Fibroblast of villous mesenchyme (primary cell): ENCODE measurements around the gene S100P. TPM values are rescaled to one million over a fixed set of nuclear protein-coding genes. Genes with fewer than 3 reads are reported as not detected.
A peak's percentile ranks its signal among the peaks of the same experiment; 100 is the strongest.

Source experiments
- DNase-seq: peaks from one replicate; pipeline ENCODE4 v3.0.0-alpha.2; 2010; ENCODE audit warnings: low read depth
- H3K4me3 ChIP-seq: 2 replicates; pipeline ENCODE4 v1.5.1; 2011; ENCODE audit warnings: low read depth, mild to moderate bottlenecking, low read length
- CTCF ChIP-seq: IDR thresholded peaks from 2 replicates; pipeline ENCODE4 v1.5.1; 2012; ENCODE audit warnings: low read depth, mild to moderate bottlenecking, low read length; ENCODE audit not compliant: insufficient read depth
- total RNA-seq: library from RNA; depleted of rRNA; stranded (reverse); fragments of >200 nt; gene quantifications from 2 replicates; pipeline ENCODE4 v1.2.3, GENCODE V29; 2012

S100P gene
- total RNA-seq, 1 donor: not detected

DNA sequence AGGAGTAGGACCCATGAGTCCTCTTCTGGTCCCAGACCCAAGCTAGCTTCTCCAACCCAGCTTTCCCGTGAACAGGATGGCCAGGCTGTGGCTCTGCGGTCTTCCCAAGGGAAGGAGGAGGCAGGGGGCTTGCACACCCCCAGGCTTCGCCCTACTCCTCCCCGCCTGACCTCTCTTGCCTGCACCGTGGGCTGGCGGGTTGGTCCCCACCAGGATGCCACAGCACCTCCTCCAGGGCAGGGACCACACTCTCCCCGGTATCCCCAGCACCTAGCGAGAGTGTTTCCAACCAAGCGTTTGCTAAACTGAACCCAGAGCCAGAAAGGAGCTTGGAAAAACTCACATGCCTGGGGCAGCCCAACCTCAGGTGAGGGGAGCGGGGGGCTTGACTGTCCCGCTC is 9.0 kb upstream of the S100P start:
- TF ChIP-seq CTCF: no peak
- no peak overlapping the region for H3K4me3 ChIP-seq
- DNase-seq: no peak

GRCh38 chr4:6686104-6686787 is 7.4 kb upstream of the S100P start:
- H3K4me3 ChIP-seq: no peak overlapping the region
- DNase-seq: no peak
- TF ChIP-seq CTCF: no peak

DNA sequence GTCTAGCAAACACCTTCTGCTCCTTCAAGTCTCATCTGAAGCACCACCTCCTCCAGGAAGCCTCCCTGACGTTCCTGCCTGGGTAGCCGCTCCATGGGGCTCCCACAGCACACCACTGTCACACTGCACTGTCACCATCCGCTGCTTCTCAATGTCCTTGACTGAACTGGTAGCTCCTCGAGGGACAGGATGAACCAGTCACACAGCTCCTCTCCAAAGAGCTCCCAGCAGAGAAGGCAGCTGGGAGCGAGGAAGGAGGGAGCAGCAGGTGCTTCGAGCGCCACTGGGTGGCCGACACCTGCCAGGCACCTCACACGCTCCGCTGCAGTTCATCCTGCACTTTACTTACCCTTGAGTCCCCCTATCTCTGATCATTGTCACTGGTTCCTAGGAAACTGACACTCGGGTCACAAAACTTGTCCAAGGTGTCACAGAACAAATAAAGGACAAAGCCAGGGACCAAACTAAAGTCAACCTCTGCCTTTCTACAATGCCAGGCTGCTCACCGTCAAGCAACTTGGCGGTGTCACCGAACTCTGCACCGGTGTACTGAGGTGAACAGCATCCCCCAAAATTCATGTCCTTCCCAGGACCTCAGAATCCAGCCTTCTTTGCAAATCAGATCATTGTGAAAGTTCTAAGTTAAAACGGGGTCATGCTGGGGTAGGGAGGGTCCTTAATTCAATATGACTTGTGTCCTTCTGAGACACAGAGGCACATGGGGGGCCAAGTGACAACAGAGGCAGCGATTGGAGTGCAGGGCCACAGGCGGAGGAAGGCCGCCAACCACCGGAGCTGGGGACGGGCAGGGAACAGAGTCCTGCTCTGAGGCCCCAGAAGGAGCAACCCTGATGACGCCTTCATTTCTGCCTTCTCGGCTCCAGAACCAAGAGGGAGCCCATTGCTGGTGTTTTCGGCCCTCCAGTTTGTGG is 5.5 kb upstream of the S100P start:
- H3K4me3 ChIP-seq: no peak overlapping the region
- no peak for TF ChIP-seq CTCF
- no peak for DNase-seq

DNA sequence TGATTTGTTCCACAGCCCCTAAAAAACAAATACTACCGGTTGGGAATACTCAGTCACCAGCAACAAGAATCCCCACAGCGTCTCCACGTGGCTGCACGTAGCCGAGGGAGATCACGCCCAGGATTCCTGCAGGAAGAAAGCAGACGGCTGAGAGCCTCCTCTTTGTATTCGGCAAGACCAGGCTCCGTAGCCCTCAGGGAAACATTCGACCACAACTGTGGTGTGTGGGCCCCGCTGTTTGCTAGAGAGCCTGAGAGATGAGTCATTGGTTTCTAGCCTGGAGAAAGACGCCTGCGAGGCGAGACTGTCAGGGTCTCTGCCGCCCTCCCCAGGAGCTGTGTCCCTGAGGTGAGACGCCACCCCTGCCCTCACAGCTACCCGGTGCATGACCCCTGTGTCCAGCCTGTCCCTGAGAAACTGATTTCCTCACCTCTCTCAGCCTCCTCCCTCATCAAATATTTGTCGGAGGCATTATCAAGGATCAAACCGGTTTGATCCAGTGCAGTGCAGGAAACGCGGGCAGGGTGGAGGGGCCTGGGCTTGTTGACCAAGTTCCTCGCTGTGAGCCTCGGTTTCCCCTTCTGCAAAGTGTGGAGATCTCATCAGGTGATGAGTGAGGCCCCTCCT is 4.7 kb upstream of the S100P start:
- peak; percentile 93 for DNase-seq
- peak; percentile 12 for TF ChIP-seq CTCF
- no peak overlapping the region for H3K4me3 ChIP-seq

GRCh38 chr4:6689506-6689960 is 4.1 kb upstream of the S100P start:
- no peak overlapping the region for H3K4me3 ChIP-seq
- DNase-seq: no peak
- TF ChIP-seq CTCF: no peak

DNA sequence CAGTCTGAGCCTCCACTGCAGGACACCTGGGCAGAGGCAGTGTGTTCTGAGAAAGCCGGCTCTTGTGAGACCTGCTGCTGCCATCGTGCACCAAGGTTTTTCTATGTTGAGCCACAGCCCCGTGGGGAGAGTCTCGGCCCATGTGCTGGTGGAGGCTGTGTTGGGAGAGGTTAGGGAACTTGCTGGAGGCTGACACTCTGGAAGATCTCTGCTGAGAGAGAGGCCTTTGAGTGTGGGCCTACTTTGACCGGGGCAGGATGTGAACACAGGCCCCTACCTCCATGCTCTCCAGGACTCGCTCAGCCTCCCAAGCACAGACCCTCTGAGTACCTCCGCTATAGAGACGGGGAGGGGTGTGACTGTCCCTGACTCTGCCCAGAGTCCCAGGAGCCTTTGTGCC is 1.3 kb upstream of the S100P start:
- TF ChIP-seq CTCF: no peak
- no peak for DNase-seq
- H3K4me3 ChIP-seq: no peak overlapping the region
